GM21515 (cell line): ENCODE results near the gene RPS6KA2.
"Not testable (repeated sequence)": the region's sequence is repeated elsewhere in the genome, so short reads cannot be mapped to it uniquely, and the experiment has no call there.

Experiments
- ATAC-seq: cut with Tn5 transposase; IDR thresholded peaks from one replicate; pipeline ENCODE4 v1.9.1; 2021; ENCODE audit not compliant: unreplicated experiment

Gene RPS6KA2

DNA sequence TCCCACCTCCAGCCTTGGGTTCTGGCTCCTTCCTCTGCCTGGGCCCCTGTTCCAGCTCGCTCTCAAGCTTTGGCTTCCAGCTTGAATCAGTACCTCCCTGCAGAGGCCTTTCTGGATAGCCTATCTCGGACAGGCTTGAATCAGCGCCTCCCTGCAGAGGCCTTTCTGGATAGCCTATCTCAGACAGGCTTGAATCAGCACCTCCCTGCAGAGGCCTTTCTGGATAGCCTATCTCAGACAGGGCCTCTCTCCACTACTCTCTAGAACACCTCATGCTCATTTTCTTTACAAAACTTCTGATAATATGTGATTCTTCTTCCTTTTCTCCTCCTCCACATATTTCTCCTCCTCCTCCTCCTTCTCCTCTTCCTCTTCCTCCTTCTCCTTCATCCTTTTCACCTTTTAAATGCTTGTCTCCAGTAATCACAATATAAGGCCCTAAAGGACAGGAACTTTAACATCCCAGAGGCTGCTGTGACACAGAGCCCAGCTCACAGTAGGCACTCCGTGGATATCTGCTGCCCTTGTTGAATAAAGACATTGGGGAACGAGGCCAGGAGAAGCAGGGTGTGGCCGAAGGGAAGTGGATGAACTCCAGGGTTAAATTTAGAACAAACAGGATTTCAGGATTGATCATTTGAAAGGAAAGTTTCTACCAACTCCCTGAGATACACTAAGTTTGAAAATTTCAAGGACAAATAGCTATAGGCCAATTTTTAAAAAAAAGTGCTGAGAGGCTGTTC is 9.3 kb upstream of the RPS6KA2 start:
- no peak for ATAC-seq

DNA sequence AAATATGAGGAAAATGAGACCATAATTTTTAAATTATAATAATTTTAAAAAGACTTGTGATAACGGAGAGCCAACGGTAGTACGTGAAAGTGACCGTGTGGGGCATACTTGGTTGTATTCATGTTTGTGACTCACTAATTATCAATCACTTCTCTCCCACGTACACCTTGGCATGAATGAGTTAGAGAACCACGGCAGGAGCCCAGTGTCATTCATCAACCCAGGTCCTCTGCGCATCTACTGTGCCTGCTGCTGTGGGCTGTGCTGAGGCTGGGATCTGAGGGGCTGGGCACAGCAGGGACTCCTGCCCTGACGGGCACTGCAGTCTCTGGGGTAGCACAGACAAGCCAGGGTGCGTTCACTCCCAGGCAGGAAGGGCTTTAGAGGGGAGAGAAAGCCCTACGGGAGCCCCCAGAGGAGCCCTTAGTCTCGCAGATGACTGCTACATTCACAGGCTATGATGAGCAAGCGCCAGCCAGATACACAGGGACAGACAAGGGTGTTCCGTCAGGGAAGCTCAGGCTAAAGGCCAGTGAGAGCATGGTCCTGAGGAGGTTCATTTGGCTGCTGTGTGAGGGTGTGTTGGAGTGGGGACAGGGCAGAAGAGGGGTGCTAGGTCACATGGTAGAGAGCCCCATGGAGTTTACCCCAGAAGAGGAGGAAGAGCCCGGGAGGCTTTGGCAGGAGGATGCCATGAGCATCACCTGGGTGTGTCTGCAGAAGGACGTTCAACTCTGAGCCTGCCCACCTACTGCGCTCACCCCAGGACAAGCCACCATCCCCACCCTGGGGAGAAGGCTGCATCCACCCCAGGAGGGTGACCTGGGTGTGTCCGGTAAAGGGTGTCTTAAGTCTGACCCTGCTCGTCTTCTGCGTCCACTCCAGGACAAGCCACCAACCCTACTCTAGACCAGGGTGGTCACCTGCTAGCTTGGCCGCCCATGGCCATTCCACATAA is 8.2 kb upstream of the RPS6KA2 start:
- ATAC-seq = no peak

DNA sequence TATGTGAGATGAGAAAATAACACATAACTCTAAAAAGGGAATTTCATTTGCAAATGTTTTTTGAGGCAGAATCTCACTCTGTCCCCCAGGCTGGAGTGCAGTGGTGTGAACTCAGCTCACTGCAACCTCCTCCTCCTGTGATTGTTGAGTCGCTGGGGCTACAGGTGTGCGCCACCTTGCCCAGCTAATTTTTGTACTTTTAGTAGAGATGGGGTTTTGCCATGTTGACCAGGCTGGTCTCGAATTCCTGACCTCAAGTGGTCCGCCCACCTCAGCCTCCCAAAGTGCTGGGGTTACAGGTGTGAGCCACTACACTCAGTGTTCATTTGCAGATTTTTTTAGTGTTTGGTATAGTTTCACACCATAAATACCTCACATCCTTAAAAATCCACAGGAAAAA is 7.5 kb upstream of the RPS6KA2 start:
- not testable (repeated sequence) for ATAC-seq

DNA sequence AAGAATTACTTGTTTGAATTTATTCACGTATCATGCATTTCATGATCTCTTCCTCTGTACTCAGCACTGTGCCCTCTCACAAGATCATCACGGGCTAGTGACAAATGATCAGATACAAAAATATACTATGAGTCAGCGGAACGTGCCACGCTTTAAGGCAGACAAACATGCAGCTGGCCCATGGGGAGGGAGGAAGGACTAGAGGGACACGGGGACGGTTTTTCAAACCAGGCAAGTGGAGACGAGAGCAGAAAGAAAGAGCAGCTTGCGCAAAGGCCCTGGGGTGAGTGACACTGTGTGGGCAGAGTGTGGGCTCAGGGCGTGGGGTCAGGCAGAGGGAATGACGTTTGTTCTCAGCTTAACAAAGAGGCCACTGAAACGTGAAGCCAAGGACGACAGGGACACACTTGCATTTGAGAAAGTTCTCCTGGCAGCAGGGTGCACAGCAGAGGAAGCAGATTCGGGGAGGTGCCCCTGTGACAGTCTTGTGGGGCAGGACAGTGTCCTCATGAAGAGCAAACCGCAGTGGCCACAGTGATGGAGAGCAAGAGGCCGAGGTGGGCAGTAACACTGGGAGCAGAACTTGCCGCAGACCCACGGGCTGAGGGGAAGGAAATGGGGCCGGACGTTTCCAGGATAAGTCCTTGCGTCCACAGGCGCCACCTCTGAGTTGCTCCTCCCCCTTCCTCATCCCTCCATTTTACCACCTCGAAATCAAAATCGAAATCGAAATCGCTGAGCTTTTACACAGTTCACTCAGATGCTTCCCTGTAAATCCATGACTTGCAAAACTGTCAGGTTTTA is 6.9 kb upstream of the RPS6KA2 start:
- no peak for ATAC-seq

DNA sequence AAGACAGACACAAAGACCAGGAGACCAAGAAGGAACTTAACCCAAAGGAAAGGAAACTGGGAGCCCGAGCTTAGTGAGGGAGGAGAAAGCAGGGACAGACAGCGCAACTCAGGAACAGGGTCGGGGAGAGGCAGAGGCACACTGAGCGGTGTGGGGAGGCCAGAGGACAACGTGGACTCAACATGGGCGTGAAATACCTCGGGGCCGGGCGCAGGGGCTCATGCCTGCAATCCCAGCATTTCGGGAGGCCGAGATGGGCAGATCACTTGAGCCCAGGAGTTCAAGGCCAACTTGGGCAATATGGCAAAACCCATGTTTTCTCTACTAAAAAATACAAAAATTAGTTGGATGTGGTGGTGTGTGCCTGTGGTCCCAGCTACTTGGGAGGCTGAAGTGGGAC is 5.7 kb upstream of the RPS6KA2 start:
- no peak for ATAC-seq

DNA sequence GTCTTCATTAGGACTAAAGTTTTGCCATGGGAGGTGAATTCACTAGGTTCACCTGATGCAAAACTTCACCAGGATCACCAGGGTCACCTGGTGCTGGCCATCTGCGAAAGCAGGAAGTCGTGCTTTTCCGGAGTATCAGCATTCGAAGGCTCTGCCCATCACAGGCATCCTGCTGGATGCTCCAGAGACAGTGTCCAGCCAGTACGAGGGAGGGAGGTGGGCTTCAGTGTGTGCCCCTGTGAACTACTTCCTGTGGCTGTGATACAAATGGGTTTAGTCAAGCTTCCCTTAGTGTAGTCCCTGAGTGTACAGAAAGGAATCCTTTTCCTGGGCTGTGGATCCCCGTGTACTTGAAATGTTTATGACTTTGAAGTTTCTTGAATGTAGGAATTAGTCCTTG is 3.4 kb upstream of the RPS6KA2 start:
- no peak for ATAC-seq

DNA sequence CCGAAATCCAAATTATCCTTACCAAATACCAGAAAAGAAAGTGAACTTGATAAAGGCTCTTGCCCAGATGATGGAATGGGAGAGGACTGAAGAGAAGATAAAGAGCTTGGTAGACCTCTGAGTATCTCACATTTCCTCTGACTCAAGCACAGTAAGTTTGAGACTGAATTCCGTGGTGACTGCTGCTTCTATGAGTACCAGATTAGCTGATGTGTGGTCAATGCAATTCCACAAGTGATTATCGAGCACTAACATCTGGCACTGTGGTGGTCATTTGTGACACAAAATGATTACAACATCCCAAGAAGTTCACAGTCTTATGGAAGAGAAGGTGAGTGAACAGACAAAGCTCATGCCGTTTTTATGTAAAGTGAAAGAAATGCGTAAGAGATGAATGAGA is 2.6 kb upstream of the RPS6KA2 start:
- no peak for ATAC-seq

DNA sequence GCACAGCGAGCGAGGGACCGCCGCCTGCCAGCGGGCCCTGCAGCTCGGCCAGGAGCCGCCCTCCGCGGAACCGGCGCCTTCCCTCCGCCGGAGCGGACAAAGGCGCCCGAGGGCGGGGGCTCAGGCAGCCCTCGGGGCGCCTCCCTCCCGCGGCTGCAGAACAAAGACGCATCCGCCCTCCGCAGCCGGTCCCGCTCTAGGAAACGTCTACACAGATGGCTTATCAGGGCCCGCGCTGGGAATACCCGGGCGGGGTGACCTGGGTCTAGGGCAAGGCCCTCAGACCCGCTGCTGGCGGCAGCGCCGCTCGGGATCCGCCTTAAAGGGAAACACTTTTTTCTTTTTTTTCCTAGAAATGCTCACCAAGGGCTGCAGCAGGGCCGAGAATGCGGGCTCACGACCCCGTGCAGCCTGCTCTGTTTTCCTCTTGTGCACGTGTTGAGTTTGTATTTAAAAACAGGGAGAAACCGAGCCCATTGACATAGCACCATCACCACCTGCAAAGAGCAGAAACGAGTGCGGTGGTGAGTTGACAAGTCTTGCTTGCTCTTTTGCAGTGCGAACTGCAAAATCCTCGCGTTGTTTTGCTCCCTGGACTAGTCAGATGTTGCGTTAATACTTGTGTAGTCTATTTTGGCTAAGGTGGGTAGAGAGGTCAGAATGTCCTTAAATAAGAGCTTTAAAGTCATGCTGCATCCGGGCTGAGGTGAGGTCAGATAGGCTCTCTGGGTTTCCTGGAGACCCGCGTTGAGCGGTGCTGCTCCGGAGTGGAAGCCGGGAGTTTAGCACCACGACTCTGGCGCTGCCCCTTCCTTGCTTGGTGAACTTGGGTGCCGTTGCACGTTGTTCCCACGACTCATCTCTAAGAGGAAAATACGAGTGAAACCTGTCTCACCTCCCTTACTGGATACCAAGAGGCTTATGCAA is 1.1 kb upstream of the RPS6KA2 start:
- peak; percentile 30 for ATAC-seq

DNA sequence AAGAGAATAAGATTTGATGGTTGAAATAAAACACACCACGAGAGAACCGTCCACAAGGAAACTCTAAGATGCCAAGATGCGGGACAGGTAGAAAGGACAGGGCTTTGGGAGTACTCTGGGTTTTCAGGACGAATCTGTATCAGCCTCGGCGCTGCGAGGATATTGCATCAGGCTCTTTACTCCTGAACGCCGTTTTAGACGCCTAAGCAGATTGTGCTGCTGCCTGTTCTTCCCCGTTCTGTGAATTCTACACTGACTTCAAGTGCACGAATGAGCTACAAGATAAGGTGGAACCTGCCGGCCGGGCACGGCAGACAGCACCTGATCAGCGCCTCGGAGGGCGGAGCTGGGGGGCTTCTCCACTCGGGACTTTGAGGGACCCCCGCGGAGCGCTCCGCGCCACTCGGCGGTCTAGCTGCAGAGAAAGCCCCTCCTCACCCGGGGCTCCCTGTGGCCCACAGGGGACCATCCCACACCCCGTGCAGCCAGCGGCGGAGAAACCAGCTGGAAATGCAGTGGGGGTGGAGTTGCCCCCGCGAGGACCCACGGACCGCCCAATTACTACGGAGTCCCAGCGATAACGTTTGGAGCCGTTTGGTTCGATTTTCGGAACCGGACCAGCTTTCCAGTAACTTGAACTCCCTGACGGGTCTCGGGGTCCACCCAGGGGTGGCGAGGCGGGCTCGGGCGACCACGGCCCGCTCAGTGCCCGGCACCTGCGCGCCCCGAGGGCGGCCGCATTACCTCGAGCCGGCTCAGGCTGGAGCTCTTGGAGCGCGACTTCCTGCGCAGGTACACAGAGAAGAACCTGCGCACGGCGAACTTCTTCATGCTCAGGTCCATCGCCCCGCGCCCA is 646 bp downstream of the RPS6KA2 start:
- peak; percentile 0 for ATAC-seq

DNA sequence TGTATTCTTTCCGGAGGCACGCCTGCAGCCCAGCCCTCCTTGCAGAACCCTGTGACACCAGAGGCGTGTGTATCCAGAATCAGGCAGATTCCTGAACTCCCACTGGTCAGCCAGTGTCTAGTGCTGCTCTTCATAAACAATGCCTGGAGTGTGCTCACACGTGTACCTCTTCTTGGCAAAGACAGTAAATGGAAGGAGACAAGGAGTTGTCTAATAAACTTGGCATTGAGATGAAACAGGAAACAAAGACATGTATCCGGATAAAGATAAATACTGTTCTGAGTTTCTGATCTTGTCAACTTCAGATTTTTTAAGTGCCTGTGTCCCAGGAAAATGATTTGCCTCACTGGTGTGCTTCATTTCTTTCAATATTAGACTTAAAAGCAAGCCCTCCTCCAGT is 1.7 kb downstream of the RPS6KA2 start:
- ATAC-seq = no peak

DNA sequence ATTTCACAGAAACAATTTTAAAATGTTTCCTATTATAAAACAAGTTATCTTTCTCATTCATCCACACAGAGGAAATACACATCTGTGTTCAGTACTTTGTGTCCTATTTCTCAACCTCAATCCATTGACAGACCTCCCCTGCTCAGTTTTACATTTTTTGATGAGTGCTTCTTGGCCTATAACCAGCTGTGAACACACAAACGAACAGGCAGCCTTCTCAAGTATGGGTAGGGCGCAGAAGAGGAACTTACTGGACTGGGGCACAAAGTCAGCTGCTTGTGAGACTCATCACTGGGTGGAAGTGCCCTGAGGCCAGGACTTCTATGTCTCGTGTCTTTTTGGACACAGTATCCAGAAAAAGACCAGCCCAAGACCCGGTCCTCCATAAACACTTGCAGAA is 2.8 kb downstream of the RPS6KA2 start:
- ATAC-seq = no peak

DNA sequence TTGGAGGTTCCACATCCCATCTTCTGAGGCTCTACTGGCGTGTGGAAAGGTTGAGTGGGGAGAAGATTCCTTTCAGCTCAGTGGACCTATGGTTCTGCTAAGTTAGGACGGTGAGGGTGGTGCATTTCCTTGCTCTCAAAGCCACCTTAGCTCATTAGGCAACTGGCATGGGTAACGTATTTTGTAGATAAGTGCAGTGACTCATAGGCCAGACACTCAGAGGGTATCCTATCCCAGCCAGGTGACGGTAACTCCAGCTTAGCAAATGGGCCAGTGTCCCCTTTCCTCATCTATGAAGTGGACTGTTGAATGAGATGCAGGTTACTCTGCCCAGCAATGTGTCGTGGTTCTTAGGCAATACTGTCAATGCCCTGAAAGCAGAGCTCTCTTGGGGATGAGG is 3.7 kb downstream of the RPS6KA2 start:
- no peak for ATAC-seq

DNA sequence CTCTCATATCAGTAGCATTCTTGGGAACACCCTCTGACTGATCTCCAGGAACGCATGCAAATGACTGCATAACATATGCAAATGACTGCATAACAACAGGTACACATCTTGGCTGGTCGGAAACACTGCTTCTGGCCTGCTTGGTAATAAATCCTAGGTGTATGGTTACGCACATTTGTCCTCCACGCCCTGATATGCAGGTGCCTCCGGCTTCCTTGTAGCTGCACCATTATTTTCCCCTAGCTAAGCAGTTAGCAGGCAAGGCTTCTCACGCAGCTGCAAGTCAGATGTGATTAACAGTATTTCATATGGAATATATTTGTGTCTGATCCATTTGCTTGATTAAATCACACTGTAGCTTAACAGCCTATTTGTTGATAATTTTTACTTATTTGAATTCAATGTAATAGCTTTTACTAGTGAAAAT is 5.9 kb downstream of the RPS6KA2 start:
- ATAC-seq = no peak

DNA sequence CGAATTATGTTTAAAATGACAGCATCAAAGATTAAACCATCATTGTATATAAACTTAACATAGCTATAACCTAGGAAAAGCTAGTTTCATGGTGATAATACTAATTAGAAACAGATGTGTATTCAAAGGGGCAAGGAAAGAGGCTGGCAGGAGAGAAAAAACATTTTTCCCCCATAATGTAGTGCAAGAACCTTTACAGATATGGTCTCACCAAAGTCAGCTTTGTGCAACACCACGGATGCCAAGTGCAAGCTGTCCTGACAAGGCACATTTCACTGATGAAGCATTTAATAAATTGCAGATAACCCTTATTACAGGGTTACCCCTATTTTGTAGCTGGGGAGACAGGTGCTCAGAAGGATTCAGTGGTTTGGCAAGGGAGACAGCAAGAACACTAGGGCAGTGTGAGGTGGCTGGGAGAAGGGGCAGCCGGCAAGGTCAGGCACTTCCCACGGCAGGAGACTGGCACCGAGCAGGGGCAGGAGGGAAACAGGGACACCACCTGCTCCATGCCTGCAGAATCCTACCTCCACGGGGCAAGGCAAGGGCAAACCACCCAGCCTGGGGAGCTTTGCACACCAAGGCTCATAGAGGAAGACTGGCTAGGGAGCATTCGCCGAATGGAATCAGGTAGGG is 6.5 kb downstream of the RPS6KA2 start:
- ATAC-seq = no peak

DNA sequence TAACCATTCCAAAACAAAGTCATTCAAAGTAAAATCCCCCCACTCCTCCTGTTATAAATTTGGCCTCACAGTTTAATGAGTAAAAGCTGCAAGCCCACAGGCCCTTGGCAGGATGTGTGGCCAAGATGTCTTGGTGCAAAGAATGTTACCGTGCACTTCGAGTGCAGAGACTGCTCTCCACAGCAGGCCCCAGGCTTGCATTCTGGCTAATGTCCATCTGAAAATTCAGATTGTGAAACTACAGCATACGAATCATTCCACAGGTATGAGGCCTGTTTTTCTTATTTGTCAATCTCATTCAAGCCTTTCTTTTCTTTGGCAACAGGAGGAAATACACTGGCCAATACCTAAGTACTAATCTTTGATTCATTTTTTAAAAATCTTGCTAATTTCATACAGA is 7.1 kb downstream of the RPS6KA2 start:
- no peak for ATAC-seq

DNA sequence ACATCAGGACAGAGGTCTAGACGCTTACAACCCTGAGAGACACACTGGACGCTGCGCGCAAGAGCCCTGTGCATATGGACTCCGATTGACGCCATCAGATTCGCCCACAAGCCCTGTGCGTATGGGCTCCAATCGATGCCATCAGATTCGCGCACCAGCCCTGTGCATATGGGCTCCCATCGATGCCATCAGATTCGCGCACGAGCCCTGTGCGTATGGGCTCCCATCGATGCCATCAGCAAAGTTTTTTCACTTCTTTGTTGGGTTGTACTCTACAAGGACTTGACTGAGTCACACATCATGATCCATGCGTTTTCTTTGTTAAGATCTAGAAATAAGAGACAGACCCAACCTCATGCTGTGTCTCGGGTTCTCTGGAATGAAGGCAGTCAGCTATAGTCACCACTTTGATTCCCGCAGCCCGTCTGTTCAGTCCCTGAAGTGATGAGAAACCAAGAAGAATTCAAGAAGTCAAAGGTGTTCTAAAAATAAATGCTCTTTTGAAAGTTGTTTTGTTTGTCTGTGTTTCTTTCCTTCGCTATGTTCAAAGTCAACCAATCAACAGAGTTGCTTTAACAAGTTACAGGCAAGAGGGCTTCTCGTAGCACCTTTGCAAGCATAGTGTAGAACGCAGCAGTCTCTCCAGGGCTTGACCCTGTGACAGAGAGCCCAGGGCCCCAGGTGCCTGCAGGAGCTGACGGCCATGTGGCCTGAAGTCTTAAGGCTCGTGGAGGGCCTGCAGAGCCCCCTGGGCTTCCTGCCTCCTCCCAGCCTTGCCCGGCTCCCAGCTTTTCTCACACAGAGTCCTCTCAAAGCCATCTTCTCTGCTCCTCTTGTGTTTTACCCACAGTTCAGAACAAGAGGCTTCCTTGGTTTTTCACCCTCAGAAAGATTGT is 7.9 kb downstream of the RPS6KA2 start:
- ATAC-seq = no peak

DNA sequence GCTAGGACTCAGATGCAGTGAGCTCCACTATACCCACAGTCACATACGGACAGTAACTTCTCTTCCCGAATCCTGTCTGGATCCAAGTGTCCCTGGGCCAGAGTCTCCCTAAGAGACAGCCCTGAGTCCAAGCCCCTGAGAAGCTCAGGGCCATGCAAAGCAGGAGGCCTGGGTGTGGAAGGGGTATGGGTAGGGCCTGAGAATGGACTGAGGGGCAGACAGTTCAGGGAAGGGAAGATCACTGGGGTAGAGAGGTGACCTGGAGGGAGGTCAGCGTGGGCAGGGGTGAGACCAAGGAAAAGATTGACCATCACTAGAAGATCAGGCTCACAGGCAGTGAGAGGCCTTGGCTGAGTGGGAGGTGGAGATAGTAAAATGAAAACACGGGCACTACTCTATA is 8.8 kb downstream of the RPS6KA2 start:
- ATAC-seq = no peak

DNA sequence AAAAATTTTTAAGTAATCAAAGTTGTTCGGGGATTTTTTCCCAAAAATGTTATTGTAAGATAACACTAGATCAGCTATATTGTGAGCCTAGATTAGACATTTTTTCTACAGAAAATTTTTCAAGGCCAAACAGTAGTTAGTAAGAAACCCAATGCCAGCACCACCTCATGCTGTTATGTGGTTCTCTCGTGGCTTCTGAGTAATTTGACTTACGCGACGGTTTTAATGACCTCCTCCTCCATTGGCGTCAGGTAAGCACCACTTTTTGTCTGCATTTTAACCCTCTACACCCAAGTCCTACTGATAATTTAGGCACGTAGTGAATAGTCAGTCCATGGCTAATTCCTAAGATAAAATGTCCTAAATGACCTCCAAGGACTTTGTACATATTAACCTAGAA is 9.7 kb downstream of the RPS6KA2 start:
- no peak for ATAC-seq
